B cell (primary cell): Measurements from ENCODE around the gene CBX3. TPM values are rescaled to one million over a fixed set of nuclear protein-coding genes. Genes with fewer than 3 reads are reported as not detected.

ENCODE experiments used
- polyA plus RNA-seq: library from polyadenylated mRNA; depleted of rRNA; stranded (reverse); fragments of >200 nt; gene quantifications from 2 replicates; pipeline ENCODE4 v1.2.3, GENCODE V29; 2012
- total RNA-seq, 2 donors: library from RNA; stranded (reverse); fragments of 120-200 nt in 1 of 2; gene quantifications; 1 replicate in 1 of 2; 2 replicates in 1 of 2; pipeline versions ENCODE4 v1.2.3 to v1.2.4, GENCODE V29; 2013 to 2022

The CBX3 gene
- total and polyA plus RNA-seq, 2 donors (not counting 1 experiment from before 2014, with no cell fraction given): 43.9 to 126 TPM

Other genes starting within 250 kb of the CBX3 start
- 1.6 and 4.5 TPM in 2 replicates for gene NFE2L3, start 49.5 kb upstream of the CBX3 start, total RNA-seq
- gene NFE2L3, start 49.5 kb upstream of the CBX3 start, polyA plus RNA-seq: 0.46 and 1.4 TPM in 2 replicates
- 524 and 536 TPM in 2 replicates for gene HNRNPA2B1, start 999 bp upstream of the CBX3 start, total RNA-seq
- 167 and 376 TPM in 2 replicates for gene HNRNPA2B1, start 999 bp upstream of the CBX3 start, polyA plus RNA-seq
- 26.5 and 33.6 TPM in 2 replicates for gene SNX10, start 90.1 kb downstream of the CBX3 start, total RNA-seq
- 29.2 and 35.5 TPM in 2 replicates for gene SNX10, start 90.1 kb downstream of the CBX3 start, polyA plus RNA-seq